HG02938 (cell line): ENCODE measurements around the gene UBE2O.

ENCODE experiments used
- ATAC-seq: cut with Tn5 transposase; IDR thresholded peaks from one replicate; pipeline ENCODE4 v1.9.1; 2021; ENCODE audit warnings: mild to moderate bottlenecking, moderate library complexity; ENCODE audit not compliant: unreplicated experiment

Gene UBE2O

DNA sequence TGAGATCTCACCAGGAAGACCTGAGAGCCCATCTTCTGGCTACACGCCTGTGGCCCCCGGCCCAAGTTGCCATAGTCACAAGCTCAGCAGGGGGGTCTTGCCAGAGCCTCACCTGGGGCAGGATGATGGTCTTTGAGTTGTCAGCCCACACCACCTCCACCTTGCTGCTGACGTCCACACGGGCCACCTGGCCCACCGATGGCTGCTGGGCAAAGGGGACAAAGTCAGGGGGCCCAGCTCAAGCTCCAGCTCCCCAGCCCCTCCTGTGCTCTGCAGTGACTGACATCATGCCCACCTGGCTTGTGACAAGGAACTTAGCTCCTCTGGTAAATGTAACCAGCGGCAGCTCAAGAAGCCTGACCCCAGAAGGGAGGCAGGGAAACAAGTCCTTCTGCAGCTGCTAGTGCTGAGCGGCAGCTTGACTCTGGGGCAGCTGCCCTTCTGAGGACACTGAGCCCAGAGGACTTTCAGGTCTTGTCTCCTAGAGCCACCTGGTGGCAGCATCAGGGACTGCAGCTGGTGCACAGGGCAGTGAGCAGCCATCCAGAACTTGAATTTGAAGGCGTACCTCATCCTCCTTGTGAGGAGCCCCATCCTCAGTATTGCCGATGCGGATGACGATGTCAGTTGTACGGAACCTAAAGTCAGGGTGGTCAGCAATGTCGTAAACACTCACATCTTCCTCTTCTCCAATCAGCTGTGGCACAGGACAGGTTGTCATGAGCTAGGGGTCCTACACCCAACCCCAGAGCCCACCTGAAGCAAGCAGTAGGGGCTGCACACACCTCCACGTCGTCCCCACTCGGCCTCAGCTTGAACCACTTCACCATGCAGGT is 55.0 kb downstream of the UBE2O start:
- ATAC-seq = no peak

DNA sequence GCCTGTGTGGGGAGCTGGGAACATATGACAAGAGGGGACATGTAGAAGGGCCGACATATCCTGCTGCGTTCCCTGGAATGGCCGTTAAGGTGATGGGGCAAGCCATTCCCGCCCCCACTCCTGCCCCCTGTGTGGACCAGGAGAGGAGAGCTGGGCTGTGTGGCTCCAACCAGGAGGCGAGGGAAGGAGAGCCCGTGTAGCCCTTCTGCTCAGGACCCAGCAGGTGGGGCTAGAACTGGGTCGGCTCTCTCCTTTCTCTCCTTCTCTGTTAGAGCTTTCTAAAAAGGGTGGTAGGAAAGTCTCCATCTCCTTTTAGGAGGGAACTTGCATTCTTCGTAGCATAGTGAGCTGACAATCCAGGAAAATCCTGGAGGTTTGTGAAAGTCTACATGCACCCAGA is 55.8 kb downstream of the UBE2O start:
- no peak for ATAC-seq

DNA sequence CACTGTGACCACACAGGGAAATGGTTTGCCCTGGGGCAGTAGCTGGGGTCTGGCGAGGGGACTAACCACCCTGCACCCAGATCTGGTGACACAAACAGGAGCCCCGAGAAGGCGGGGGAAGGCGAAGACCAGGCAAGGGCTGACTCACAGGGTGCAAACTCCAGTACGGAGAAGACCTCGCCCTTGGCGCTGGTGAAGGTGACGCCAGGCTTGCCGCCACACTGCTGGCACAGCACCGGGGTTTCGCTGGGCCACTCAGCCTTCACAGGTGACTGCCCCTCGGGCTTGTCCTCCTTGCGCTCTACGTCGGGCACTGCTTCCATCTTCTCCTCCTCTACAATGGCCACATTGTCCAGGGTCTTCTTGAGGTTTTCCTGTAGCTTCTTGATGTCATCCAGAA is 57.0 kb downstream of the UBE2O start:
- ATAC-seq = no peak

DNA sequence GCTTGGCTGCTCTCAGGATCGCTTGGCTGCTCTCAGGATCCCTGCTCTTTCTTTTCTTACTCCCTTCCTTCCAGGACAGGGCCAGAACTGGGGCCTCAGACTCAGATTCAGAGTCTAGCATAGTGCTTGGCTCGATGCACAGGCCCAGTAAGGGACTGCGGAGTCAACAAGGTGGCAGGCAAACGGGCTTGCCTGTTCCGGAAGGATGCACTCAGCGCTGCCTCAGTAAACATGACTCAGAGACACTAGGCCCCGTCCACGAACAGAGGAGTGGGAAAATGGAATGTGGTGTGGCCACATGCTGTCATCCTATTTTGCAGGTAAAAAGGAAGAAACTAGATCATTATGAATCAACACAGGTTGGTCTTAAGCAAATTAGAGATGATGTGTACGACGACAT is 58.8 kb downstream of the UBE2O start:
- ATAC-seq = no peak

DNA sequence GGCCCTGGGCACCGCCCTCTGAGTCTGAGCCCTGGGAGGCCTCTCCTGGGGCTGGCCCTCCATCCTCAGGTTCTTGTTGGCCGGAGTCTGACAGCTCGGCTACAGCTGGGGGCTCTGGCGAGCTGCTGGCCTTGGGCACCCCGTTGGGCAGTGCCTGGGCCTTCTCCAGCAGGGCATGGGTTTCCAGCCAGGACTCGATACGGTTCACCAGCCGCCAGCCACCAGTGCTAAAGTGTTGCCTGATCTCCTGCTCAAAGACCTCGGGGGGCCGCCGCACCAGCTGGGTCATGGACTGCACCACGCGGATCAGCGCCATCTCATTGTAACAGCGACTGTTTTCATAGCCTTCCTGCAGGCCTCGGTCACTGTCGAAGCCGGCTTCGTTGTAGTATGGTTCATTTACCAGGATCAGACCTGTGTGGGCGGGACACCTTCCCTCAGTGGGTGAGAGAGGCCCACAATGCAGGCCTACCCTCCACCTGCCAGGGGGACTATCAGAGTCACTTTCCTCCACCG is 61.7 kb downstream of the UBE2O start:
- ATAC-seq = no peak

DNA sequence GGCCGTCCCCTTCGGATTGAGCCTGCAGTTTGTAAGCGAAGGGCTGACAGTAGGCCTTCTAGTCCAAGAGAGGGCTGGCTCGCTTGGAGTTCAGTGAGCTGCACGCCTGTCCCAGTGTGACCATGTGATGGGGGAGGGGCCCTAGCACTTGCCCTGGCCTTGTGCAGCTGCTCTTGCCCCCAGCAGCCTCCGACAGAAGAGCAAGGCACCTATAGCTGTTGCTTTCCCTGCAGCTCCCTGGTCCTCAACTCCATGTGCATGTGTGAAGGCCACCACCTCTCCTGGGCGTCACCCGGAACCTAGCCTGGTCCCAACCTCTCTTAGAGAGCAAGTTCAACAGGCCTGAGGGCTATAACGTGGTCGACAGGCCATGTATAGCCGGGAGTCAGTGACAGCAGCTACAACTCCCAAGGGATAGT is 62.9 kb downstream of the UBE2O start:
- ATAC-seq = no peak

DNA sequence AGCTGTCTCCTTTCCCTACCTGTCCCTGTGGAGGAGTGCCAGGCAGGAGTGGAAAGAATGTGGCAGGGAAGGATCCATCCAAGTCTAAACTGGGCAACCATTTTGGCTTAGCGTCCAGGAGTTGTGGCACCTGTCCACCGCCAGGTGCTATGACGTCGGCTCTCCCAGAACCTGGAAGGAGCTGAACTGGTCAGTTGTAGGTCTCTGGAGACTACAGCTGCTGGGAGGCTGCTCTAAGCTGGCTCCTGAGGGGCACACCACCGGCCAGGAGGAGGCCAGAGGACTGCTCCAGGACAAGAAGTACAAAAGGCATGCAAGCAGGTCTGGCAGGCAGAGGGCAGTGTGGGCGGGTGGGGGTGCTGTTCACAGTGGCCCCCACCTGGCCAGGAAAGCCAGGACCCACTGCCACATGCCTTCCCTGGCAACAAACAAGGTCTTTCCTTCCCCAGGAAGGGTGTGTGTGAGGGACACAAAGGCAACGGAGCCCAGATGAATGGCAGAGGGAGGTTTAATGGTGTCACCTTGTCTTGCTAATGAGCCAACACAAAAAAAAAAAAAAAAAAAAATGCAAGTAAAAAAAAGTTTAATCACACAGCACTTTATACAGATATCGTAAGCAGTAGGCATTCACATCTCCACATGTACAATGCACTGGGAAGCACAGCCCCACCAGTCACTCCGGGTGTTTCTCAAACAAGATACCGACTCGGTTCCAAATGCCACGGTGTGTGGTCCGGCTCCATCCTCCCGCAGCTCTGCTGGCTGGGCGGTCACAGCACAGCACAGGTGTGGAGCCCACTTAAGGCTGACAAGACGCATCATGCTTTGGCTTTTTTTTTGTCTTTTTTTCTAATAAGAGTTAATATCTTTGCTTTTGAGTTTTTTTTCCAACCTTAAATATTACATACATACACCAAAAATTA is 63.7 kb downstream of the UBE2O start:
- ATAC-seq = no peak

DNA sequence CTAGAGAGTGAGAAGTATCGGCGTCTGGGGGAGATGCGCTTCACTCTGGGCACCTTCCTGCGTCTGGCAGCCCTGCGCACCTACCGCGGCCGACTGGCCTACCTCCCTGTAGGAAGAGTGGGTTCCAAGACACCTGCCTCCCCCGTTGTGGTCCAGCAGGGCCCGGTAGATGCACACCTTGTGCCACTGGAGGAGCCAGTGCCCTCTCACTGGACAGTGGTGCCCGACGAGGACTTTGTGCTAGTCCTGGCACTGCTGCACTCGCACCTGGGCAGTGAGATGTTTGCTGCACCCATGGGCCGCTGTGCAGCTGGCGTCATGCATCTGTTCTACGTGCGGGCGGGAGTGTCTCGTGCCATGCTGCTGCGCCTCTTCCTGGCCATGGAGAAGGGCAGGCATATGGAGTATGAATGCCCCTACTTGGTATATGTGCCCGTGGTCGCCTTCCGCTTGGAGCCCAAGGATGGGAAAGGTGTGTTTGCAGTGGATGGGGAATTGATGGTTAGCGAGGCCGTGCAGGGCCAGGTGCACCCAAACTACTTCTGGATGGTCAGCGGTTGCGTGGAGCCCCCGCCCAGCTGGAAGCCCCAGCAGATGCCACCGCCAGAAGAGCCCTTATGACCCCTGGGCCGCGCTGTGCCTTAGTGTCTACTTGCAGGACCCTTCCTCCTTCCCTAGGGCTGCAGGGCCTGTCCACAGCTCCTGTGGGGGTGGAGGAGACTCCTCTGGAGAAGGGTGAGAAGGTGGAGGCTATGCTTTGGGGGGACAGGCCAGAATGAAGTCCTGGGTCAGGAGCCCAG is 65.8 kb downstream of the UBE2O start:
- no peak for ATAC-seq

DNA sequence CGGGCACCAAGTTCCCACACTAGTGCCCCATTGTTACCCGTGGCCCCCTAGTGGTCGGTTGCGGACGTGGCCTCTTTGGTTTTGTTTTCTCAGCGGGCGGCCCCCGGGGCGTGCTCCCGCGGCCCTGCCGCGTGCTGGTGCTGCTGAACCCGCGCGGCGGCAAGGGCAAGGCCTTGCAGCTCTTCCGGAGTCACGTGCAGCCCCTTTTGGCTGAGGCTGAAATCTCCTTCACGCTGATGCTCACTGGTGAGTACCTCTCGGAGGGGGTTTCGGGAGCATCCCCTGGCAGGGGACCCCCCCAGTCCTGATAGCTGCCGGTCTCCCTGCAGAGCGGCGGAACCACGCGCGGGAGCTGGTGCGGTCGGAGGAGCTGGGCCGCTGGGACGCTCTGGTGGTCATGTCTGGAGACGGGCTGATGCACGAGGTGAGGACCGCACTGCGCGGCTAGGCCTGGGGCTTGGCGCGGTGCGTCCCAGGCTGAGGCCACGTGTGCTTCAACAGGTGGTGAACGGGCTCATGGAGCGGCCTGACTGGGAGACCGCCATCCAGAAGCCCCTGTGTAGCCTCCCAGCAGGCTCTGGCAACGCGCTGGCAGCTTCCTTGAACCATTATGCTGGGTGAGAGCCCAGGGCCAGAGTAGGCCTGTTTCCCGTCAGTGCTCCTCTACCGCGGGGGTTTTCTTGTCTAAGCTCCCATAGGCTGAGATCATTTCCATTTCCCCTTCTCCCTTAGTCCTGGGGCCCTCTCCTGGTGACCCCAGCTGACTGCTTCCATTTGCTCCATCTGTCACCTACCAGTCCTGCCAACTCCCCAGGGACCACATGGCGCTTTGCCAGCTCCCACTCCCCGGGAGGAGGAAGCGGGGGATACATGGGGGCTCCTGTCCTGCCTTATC is 66.8 kb downstream of the UBE2O start:
- no peak for ATAC-seq

DNA sequence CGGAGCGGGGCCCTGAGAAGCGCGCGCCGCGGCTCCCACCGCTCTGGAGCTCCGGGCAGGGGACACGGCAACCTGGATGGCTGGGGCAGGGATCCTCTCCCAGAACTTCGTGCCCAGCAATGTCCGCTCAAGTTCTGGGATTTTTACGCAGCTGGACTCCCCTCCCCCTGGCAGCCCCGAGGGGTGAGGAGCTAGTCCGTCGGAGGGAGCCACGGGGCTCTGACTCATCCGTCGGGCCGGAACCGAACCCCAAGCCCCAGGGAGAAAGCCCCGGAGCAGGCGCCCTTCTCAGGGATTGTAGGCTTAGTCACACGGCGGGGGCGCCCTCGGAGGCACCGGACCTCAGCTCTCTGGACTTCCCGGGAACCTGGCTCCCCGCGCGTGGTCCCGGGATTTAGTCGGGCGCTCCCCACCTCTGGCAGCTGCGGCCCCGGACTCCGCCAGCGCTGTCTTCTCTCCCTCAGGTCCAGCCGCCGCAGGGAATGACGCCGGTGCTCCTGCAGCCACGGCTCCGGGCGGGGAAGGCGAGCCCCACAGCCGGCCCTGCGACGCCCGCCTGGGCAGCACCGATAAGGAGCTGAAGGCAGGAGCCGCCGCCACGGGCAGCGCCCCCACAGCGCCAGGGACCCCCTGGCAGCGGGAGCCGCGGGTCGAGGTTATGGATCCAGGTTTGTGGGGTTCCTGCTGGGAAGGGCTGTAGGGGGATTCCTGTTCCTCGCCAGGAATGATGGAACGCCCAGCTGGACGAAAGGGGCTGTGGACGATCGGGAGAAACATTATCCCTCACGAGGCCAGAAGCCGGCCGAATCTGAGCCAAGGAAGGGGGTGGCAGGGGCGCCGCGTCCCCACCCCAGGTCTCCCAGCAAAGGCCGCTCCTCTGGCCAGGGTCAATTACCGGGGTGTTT is 67.7 kb downstream of the UBE2O start:
- ATAC-seq = no peak

DNA sequence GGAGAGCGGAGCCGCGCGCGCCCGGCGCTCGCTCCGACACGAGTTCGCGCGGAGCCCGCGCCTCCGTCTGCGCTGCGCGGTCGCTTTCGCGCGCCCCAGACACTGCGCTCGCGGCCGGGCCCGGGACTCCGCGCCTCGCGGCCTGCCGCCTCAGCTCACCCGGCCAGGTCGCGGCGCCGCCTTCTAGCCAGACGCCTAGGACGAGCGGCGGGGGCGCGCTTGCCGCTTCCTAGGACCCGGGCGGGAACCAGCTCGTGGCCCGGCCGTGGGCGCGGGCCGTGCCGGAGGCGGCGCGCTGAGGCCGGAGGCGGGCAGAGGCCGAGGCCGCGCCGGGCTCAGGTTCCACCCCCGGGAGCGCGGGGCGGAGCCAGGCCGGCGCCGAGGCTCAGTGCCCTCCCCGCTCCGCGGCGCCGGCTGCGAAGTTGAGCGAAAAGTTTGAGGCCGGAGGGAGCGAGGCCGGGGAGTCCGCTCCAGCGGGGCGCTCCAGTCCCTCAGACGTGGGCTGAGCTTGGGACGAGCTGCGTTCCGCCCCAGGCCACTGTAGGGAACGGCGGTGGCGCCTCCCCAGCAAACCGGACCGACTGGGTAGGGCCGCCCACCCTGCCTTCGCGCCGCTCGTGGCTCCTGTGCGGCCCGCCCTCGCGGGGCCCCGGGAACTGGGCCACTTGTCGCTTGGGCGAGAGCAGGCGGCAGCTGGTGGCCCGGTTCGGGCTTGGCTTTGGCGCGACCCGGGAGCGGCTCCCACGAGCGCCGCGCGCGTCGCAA is 68.5 kb downstream of the UBE2O start, which contains the start of gene SPHK1:
TSS of gene SPHK1 (plus strand) at position 388 of the 765 bp plus-strand sequence. CDS start 1,036 bp downstream, outside the sequence.
- ATAC-seq = peak; percentile 46

DNA sequence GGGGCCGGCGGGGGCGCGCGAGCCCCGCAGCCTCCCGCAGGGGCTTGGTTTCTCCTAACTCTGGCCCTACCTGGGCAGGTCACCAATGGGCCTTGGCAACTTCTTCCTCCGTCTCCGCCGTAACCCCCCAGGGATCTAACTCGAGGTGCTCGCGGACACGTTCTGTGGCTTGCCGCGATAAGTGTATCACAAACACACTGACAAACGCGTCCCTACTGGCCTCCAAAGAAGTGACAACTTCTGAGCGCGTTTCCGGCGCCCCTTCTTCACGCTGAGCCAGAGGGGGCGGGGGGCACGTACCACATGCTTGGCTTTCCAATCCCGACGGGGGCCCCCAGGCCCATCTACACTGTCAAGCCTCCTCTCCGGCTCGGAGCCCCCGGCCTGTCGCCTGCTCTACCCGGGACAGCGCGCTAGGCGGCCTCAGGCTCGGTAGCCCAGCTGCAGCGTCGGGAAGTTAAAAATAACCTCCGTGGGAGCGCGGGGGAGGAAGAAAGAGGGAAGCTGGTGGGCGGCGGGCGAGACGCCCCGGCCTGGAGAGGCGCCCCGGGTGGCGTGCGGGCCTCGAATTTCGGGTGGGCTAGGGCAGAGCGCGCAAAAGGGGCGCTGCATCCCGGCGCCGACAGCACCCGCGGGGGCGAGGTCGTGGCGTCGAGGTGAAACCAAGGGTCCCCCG is 69.3 kb downstream of the UBE2O start:
- ATAC-seq = peak; percentile 20

DNA sequence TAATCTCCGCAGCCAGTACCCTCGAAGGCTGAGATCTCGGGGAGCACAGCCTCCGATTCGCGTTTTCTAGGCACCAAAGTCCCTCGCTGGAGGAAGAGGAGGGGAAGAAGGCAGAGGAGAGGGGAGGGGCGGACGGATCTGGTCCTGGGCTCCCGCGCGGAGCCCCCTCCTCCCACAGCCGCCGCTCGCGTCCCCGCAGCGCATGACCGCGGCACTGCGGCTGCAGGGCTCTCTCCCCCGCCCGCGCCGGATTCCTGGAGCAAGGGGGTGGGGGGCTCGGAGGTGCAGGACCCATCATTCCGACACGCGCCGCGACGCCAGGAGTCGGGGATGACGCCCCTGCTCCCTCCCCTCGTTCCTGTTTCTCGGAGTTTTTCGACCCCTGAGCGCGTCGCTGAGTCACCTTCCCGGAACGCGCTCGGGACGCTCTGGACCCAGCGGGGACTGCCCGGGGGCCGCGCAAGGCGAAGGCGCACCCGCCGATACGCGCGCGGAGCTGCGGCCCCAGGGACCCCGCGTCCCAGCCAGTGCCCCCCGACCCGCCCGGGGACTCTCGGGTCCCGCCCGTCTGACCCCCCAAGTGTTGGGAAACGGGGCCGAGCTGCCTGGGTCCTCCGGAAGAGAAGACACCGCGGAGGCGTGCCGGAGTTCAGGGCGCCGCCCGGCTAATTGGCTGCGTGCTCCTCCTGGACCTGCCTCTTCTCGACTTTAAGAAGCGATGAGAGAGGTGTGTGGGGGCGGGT is 70.0 kb downstream of the UBE2O start:
- ATAC-seq = peak; percentile 22

DNA sequence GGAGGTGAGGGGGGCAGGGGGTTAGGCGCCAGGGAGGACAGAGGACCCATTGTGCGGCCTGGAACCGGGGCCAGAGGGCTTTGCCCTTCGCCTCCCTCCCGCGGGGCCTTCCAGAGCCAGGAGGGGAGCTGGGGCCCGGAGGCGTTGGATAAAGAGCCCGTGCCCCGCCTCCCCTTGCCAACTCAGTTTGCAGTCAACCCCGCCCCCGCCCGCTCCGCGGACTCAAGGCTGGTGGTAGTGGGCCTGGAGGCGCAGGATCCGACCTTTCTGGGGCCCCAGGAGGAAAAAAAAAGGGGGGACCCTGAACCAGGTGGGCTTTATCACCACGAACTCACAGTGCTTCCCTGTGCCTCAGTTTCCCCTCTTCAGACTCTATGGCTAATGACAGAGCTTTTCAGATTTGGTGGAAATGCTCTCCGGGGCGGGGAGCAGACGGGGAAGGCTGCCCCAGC is 70.6 kb downstream of the UBE2O start:
- no peak for ATAC-seq

DNA sequence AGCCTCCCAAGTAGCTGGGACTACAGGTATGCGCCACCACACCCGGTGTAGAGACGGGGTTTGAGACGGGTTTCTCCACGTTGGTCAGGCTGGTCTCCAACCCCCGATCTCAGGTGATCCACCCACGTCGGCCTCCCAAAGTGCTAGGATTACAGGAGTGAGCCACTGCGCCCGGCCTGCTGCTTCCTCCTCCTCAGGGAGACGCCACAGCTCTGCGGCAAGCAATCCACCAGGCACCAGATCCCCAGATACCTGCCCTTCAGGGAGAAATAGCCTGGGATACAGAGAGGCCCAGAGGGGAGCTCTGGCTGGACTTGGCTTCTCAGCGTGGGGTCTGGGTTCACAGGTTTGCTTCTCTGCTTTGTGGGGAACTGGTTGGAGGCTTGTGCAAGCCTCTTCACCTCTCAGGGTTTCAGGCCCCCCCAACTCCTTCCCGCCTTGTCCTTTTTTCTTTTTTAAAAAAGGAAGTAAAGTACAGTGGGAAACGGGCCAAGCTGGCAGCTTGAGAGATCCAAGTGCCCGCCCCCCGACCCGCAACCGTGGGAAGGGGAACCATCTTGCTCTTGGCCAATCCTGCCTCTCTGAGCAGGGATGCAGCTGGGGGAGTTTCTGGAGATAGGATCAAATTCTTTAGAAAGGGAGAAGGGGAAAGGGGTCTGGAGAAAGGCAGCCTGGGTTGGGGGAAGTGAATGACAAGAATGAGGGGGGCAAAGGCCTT is 71.2 kb downstream of the UBE2O start:
- no peak for ATAC-seq
